ENCODE data around the gene CAMTA1. TPM values are rescaled to one million over a fixed set of nuclear protein-coding genes. Genes with fewer than 3 reads are reported as not detected.
"Not testable (repeated sequence)": the region's sequence is repeated elsewhere in the genome, so short reads cannot be mapped to it uniquely, and the experiment has no call there.

Gene CAMTA1
- total RNA-seq, 2 donors from 2014 or later = 36.5 to 57.5 TPM

DNA sequence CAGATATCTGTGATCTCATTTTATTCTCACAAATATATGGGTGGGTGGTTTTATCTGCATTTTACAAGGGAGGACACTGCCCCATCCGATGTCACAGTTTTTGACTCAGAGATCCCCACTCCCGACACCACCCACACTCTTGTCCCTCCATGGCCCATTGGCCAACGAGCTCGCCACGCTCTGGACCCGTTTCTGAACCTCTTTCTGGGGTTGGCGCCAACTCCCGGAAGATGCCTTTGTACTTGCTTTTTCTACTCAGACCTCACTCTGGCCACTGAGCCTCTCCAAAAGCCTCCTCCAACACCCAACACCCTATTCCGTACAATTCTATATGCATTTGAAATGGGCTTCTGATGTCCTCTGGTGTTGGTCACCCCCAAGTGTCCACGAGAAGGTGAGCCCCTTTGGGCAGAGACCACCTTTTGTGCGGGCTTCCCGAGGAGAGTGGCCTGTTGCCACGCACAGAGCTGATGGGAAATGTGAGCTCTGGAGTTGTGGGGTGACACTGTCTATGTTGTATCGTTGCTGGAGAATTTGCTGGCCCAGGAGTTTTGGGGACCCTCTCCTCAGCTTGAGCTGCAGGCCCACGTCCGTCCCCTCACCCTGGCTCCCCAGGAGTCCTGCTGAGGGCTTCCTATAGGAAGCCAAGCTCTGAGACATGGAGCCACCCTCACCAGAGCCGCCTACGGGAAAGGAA is 618.9 kb downstream of the CAMTA1 start:
- Mint-ChIP-seq H3K4me3 (no peak overlapping the region), H3K36me3 (no peaks in the 10 kb centered on the region), H3K9me3 (peaks cover 3% of the 10 kb centered on the region), H3K27ac (no peak overlapping the region), H3K4me1 (ENCODE audit: low read depth in 2 of 2) (no peaks in the 10 kb centered on the region), H3K27me3 (peaks cover 22 to 30% of the 10 kb centered on the region in 2 donors)
- DNase-seq (ENCODE audit: low spot score) (no peak), ATAC-seq (no peak)

DNA sequence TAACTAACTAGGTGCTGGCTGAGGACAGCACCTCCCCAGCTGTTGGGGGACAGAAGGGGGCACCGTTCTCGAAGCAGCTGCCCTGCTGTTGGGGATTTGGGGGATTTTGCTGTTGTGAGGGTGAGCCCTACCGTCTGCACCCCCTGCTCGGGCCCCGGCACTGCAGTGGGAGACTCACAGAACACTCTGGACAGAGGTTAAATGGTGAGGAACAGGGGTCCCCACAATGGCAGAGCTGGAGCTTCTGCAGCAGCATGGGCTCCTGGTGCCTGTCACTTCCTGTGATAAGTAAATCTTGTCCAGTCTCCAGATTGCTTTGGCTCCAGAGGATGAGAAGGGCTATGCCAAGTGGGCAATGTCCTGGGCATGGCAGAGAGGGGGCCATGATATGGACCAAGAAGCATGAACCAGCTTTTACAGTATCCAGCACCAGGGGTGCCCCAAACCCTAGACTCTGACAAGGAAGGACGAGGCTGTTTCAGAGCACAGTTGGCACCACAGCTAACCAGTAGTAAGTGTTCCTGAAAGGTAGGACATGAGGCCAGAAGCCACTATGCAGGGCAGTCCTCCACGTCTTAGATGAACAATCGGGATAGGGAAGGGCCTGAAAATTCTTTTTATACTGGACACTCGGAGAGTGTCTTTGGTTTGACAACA is 620.7 kb downstream of the CAMTA1 start:
- H3K36me3 Mint-ChIP-seq = no peaks in the 10 kb centered on the region
- peaks cover 11 to 15% of the 10 kb centered on the region in 2 donors for H3K27me3 Mint-ChIP-seq
- no peak overlapping the region for H3K4me3 Mint-ChIP-seq
- no peak overlapping the region for H3K27ac Mint-ChIP-seq
- no peak for DNase-seq (ENCODE audit: low spot score)
- no peak for ATAC-seq
- no peaks in the 10 kb centered on the region for H3K9me3 Mint-ChIP-seq
- no peaks in the 10 kb centered on the region for H3K4me1 Mint-ChIP-seq (ENCODE audit: low read depth in 2 of 2)

GRCh38 chr1:7406641-7407543 is 621.6 kb downstream of the CAMTA1 start:
- Mint-ChIP-seq H3K27ac (no peak overlapping the region), H3K27me3 (peaks cover 7 to 8% of the 10 kb centered on the region in 2 donors), H3K4me1 (ENCODE audit: low read depth in 2 of 2) (no peaks in the 10 kb centered on the region), H3K36me3 (no peaks in the 10 kb centered on the region), H3K9me3 (no peaks in the 10 kb centered on the region), H3K4me3 (no peak overlapping the region)
- no peak for DNase-seq (ENCODE audit: low spot score)
- ATAC-seq = peak in 1 of 2 donors; percentile 48

DNA sequence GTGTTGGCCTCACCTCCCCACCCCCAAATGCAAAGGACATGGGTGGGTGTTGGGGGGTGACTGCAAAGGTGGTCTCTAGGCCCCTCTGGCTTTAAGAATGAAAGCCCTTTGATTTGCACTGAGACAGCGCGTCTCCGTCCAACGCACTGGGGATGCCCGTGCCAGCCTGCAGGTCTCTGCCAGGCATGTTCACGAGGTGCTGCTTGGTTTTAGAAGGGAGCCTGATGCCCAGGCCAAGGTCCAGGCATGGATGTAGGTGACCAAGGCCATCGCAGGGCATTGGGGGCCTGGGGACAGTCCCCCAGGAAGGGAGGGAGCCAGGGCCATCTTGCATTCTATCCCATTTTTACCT is 622.3 kb downstream of the CAMTA1 start:
- Mint-ChIP-seq H3K9me3 (no peaks in the 10 kb centered on the region), H3K27ac (no peak overlapping the region), H3K4me3 (no peak overlapping the region), H3K27me3 (peaks cover 1 to 4% of the 10 kb centered on the region in 2 donors), H3K4me1 (ENCODE audit: low read depth in 2 of 2) (no peaks in the 10 kb centered on the region), H3K36me3 (no peaks in the 10 kb centered on the region)
- no peak for ATAC-seq
- DNase-seq (ENCODE audit: low spot score) = no peak

DNA sequence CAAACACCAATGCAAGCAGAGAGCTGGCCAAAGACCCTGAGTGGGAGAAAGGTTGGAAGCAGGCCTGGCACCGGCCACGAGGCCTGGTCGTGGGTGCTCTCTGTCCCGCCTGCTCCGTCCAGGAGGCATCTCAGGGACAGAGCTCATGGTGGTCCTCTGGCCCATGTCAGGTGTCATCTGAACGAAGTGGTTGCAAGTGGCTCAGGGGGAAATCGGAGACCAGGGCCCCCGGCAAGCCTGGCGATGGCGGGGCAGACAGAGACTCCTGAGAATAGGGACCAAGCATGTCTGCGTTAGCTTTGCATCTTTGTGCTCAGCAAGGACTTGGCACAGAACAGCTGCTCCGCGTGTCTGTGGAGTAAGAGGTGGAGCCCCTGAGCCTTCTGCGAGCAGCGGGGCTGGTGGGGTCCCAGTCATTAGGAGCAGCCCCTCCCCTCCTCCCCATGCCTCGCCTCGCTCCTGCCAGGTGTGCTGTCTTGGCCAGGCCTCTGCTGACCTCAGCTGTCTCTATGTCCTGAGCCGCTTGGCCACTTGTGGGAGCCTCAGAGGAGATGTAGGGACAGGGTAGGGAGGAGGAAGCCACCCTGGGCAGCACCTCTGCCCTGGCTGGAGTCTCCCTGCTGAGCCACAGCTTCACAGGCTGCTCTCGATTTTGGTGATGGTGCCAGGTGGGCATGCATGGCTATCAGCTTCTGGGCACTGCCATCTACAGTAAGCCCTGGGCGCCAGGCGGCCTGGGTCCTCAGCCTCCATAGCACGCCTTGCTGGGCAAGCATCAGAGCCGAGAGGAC is 622.9 kb downstream of the CAMTA1 start:
- no peaks in the 10 kb centered on the region for H3K36me3 Mint-ChIP-seq
- no peaks in the 10 kb centered on the region for H3K4me1 Mint-ChIP-seq (ENCODE audit: low read depth in 2 of 2)
- peak; percentile 11 to 55 for ATAC-seq

DNA sequence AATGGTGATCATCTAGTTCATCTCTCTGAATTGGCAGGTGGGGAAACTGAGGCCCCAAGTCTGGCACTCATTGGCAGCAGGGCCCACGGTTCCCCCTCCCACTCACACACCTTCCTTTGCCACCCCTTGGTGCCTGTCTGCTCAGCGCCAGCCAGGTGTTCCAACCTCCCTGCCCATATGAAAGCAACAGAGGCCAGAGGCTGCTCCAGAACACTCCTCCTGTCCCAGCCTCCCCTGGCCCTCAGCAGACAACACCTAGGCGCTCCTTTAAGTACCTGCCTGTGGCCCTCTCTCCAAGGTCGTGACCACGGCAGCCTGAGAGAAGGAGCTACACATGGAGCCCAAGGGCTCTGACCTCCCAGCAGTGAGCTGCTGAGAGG is 623.5 kb downstream of the CAMTA1 start:
- DNase-seq (ENCODE audit: low spot score) = peak; percentile 26
- Mint-ChIP-seq H3K27ac (no peak overlapping the region), H3K9me3 (no peaks in the 10 kb centered on the region), H3K4me1 (ENCODE audit: low read depth in 2 of 2) (no peaks in the 10 kb centered on the region), H3K27me3 (no peaks in the 10 kb centered on the region), H3K4me3 (no peak overlapping the region), H3K36me3 (no peaks in the 10 kb centered on the region)
- ATAC-seq = no peak

More for the DNA sequence above, 622.9 kb downstream of the CAMTA1 start:
- peaks cover 0 to 3% of the 10 kb centered on the region in 2 donors for H3K27me3 Mint-ChIP-seq
- no peaks in the 10 kb centered on the region for H3K9me3 Mint-ChIP-seq
- DNase-seq (ENCODE audit: low spot score) = peak; percentile 39
- no peak overlapping the region for H3K27ac Mint-ChIP-seq
- no peak overlapping the region for H3K4me3 Mint-ChIP-seq

- Mint-ChIP-seq H3K9me3 (no peaks in the 10 kb centered on the region), H3K36me3 (no peaks in the 10 kb centered on the region), H3K4me3 (no peak overlapping the region), H3K27me3 (no peaks in the 10 kb centered on the region), H3K27ac (no peak overlapping the region), H3K4me1 (ENCODE audit: low read depth in 2 of 2) (no peaks in the 10 kb centered on the region)
- DNase-seq (ENCODE audit: low spot score) (peak; percentile 37), ATAC-seq (peak in 1 of 2 donors; percentile 32)
Measured at GRCh38 chr1:7409278-7409677, 624.0 kb downstream of the CAMTA1 start.

- DNase-seq (ENCODE audit: low spot score) = no peak
- no peaks in the 10 kb centered on the region for H3K36me3 Mint-ChIP-seq
- no peak for ATAC-seq
Measured at GRCh38 chr1:7410156-7410555, 624.9 kb downstream of the CAMTA1 start.

DNA sequence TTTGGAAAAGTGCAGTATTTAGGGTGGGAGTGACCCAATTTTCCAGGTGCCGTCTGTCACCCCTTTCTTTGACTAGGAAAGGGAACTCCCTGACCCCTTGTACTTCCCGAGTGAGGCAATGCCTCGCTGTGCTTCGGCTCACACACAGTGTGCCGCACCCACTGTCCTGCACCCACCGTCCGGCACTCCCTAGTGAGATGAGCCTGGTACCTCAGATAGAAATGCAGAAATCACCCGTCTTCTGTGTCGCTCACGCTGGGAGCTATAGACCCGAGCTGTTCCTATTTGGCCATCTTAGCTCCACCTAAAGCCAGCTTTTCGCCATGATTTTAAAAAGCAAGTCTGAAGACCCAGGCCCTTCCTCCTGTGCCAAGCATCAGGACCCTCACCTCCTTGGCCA is 632.4 kb downstream of the CAMTA1 start:
- not testable (repeated sequence) for H3K4me1 Mint-ChIP-seq (ENCODE audit: low read depth in 2 of 2); H3K4me3 Mint-ChIP-seq; H3K36me3 Mint-ChIP-seq; ATAC-seq; H3K27ac Mint-ChIP-seq; DNase-seq (ENCODE audit: low spot score); H3K9me3 Mint-ChIP-seq
- H3K27me3 Mint-ChIP-seq = peaks cover 7 to 14% of the 10 kb centered on the region in 2 donors

More at GRCh38 chr1:7410156-7410555, 624.9 kb downstream of the CAMTA1 start:
- no peaks in the 10 kb centered on the region for H3K27me3 Mint-ChIP-seq
- no peaks in the 10 kb centered on the region for H3K9me3 Mint-ChIP-seq
- H3K4me1 Mint-ChIP-seq (ENCODE audit: low read depth in 2 of 2) = no peaks in the 10 kb centered on the region
- no peak overlapping the region for H3K27ac Mint-ChIP-seq
- H3K4me3 Mint-ChIP-seq = no peak overlapping the region

GRCh38 chr1:7418442-7419080 is 633.3 kb downstream of the CAMTA1 start:
- Mint-ChIP-seq H3K27ac (no peak overlapping the region), H3K4me3 (no peak overlapping the region), H3K27me3 (peaks cover 7 to 14% of the 10 kb centered on the region in 2 donors), H3K4me1 (ENCODE audit: low read depth in 2 of 2) (no peaks in the 10 kb centered on the region), H3K9me3 (no peaks in the 10 kb centered on the region), H3K36me3 (no peaks in the 10 kb centered on the region)
- ATAC-seq = peak in 1 of 2 donors; percentile 31
- DNase-seq (ENCODE audit: low spot score) = no peak

DNA sequence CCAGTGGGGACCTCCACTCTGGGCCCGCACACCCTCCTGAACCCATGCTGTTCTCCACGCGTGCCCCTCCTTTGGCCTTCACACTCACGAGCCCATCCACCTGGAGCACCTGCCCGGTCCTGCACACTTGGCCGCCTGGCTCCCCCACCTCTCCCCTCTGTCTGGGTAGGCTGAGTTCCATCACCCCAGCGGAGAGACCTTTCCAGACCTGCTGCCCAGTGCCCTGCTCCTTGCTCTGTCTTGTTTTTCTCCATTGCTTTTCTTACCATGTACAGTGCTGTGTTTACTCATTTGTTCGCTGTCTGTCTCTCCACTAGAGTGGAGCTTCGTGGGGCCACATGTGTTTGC is 634.8 kb downstream of the CAMTA1 start:
- ATAC-seq = no peak
- H3K27ac Mint-ChIP-seq = no peak overlapping the region
- H3K9me3 Mint-ChIP-seq = no peaks in the 10 kb centered on the region
- H3K36me3 Mint-ChIP-seq = no peaks in the 10 kb centered on the region
- DNase-seq (ENCODE audit: low spot score) = no peak
- H3K27me3 Mint-ChIP-seq = peaks cover 7 to 14% of the 10 kb centered on the region in 2 donors
- no peaks in the 10 kb centered on the region for H3K4me1 Mint-ChIP-seq (ENCODE audit: low read depth in 2 of 2)
- H3K4me3 Mint-ChIP-seq = no peak overlapping the region

GRCh38 chr1:7420470-7421100 is 635.3 kb downstream of the CAMTA1 start:
- ATAC-seq (no peak), DNase-seq (ENCODE audit: low spot score) (no peak)
- Mint-ChIP-seq H3K27me3 (peaks cover 7 to 14% of the 10 kb centered on the region in 2 donors), H3K36me3 (no peaks in the 10 kb centered on the region), H3K27ac (no peak overlapping the region), H3K4me1 (ENCODE audit: low read depth in 2 of 2) (no peaks in the 10 kb centered on the region), H3K9me3 (no peaks in the 10 kb centered on the region), H3K4me3 (no peak overlapping the region)

All from natural killer cell treated with Interleukin-12 subunit alpha and Interleukin-12 subunit beta and Interleukin-15 and Interleukin-18, amount 100 ng/mL, for 72 hours (primary cell).